Ectodermal cell (in vitro differentiated cells): Measurements from ENCODE around the gene CDH4.

Experiments used
- H3K27ac ChIP-seq: 2 replicates; pipeline ENCODE4 v1.7.0; 2013; ENCODE audit warnings: mild to moderate bottlenecking, low read depth, low read length; ENCODE audit not compliant: insufficient read depth, poor library complexity, severe bottlenecking
- H3K27me3 ChIP-seq: 2 replicates; pipeline ENCODE4 v1.7.0; 2013; ENCODE audit warnings: mild to moderate bottlenecking, low read length; ENCODE audit not compliant: insufficient read depth, control insufficient read depth, poor library complexity, severe bottlenecking
- H3K36me3 ChIP-seq: one replicate; pipeline ENCODE4 v1.7.0; 2013; ENCODE audit warnings: low read length; ENCODE audit not compliant: control insufficient read depth, insufficient read depth
- H3K4me1 ChIP-seq: one replicate; pipeline ENCODE4 v1.7.0; 2013; ENCODE audit warnings: low read length; ENCODE audit not compliant: control insufficient read depth, insufficient read depth
- H3K4me3 ChIP-seq: 2 replicates; pipeline ENCODE4 v1.7.0; 2013; ENCODE audit warnings: low read depth, low read length, control low read depth; ENCODE audit not compliant: insufficient read depth
- H3K9me3 ChIP-seq: 2 replicates; pipeline ENCODE4 v1.7.0; 2013; ENCODE audit warnings: mild to moderate bottlenecking, low read length, moderate library complexity; ENCODE audit not compliant: control insufficient read depth
- WGBS, 2 experiments: methylation state at CpG; one replicate each; pipeline ENCODE4 v1.1.7; 2013; ENCODE audit warnings: missing lambda C conversion rate in 2 of 2; 5-methylcytosine and 5-hydroxymethylcytosine counted together

Gene CDH4

DNA sequence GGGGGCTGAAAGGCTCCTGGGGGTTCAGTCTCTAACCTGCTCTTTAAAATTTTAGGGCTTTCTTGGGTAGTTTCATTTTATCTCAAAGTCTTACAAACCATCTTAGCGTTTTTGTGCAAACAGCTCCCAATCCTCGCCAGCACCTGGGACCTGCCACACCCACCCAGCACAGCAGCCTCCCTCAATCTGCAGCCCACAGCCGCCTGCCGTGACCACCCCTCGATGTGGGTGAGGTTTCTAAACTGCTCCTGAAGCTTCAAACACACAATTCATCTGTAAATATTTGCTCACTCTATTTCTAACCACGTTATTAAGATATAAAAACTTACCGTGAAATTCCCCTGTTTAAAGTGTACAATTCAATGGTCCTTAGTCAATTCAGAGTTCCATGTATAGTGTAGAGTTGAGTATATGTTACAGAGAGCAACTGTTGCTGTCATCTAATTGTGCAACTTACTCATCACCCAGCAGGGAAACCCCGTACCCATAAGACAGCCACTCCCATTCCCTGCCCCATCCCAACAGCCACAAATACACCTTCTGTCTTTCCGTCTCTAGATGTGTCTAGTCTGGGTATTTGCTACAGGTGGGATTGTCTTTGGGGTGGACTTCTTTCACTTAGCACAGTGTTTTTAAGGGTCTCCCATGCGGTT is 432.6 kb downstream of the CDH4 start:
- H3K27me3 ChIP-seq: no peaks in the 10 kb centered on the region
- H3K9me3 ChIP-seq: no peaks in the 10 kb centered on the region
- no peak overlapping the region for H3K4me3 ChIP-seq
- H3K4me1 ChIP-seq: peaks cover 14% of the 10 kb centered on the region
- H3K36me3 ChIP-seq: no peaks in the 10 kb centered on the region
- WGBS, 2 experiments: 89 to 92% methylated on average over 10 of the region's 10 CpGs
- H3K27ac ChIP-seq: no peak overlapping the region

DNA sequence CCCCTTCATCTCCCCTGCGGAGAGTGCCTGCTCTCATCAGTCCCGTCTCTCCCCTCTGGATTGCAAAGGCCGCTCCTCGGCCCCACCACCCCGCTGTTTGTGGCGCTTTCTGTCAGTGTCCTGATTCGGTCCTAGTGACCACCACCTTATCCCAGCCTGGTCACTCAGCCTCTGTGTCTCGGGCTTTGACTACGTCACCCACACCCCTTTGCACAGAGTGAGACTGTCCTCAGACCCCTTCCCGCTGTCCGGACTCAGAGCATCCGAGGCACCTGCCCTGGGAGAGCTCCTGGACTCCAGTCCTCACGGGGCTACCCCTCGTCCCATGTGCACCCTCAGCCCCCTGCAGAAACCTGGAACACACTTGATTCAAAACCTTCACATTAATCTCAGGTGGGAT is 433.4 kb downstream of the CDH4 start:
- no peaks in the 10 kb centered on the region for H3K9me3 ChIP-seq
- H3K4me1 ChIP-seq: peaks cover 13% of the 10 kb centered on the region
- H3K36me3 ChIP-seq: no peaks in the 10 kb centered on the region
- no peak overlapping the region for H3K4me3 ChIP-seq
- H3K27me3 ChIP-seq: no peaks in the 10 kb centered on the region
- H3K27ac ChIP-seq: no peak overlapping the region
- WGBS, 2 experiments: 84% methylated on average over 14 of the region's 14 CpGs

DNA sequence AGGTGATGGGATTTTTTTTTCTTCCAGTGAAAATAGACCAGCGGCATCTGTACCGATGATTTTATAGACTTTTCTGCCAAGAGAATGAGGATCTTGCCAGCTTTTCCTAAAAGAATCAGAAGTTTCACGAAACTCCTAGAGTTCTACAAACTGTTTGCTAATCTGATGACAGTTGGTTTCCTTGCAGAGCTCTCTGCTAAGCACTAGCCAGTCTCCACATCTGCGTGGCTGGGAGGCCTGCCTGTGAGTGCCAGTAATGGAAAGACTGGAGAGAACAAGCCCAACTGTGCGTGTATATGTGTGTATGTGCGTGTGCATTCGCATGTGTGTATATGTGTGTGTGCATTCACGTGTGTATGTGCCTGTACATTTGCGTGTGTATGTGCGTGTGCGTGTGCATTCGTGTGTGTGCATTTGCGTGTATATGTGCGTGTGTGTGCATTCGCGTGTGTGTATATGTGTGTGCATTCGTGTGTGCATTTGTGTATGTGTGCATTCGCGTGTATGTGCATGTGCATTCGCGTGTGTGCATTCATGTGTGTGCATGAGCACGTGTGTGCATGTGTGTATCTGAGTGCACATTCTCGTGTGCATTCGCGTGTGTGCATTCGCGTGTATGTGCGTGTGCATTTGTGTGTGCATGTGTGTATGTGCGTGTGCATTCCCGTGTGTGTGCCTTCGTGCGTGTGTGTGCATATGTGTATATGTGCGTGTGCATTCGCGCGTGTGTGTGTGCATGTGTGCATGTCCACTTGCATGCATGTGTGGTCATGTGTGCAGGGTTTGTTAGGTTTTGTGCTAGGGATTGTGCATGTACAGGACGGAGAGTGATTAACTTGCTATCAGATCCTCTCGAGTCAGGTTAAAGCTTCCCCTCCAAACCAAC is 434.2 kb downstream of the CDH4 start:
- Histone ChIP-seq H3K36me3 (no peaks in the 10 kb centered on the region), H3K27me3 (no peaks in the 10 kb centered on the region), H3K27ac (no peak overlapping the region), H3K4me1 (peaks cover 5% of the 10 kb centered on the region), H3K9me3 (no peaks in the 10 kb centered on the region), H3K4me3 (no peak overlapping the region)
- 92 to 93% methylated on average over 38 of the region's 38 CpGs for WGBS, 2 experiments

DNA sequence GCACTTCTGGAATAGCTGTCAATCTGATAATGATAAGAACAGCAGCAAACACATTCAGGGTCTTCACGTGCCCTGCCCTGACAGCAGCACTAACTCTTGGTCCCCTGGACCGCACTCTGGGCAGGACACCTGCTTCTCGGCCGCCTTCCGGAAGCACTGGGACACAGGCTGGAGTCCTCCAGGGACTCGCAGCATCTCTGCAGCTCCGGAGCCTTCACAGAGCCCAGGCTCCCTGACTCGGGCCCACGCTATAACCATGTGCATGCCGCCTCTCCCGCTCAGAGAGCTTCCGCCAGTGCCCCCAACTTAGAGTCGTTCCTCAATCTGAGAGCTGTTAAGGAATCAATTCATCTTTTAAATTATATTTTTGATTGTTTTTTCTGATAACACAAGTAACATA is 436.4 kb downstream of the CDH4 start:
- H3K4me3 ChIP-seq: no peak overlapping the region
- H3K27me3 ChIP-seq: no peaks in the 10 kb centered on the region
- no peak overlapping the region for H3K27ac ChIP-seq
- H3K36me3 ChIP-seq: no peaks in the 10 kb centered on the region
- H3K9me3 ChIP-seq: no peaks in the 10 kb centered on the region
- WGBS, 2 experiments: 89 to 92% methylated on average over 13 of the region's 13 CpGs
- H3K4me1 ChIP-seq: peaks cover 5% of the 10 kb centered on the region

DNA sequence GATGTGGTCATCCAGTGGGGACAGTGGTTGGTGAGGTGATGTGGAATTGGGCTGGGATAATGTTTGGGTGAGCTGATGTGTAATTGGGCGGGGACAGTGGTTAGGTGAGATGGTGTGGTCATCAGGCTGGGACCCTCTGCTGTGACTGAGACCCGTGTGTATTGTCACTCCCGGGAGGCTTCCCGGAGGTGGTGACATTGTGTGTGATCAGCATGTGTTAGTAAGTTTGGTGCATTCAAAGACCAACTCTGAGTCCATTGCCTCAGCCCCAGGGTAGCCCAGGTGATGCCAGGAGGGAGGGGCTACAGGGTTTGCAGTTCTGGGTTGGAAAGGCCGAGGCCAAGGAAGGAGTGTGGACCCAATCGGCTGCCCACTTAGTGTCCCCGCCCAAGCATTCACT is 438.1 kb downstream of the CDH4 start:
- Histone ChIP-seq H3K4me3 (no peak overlapping the region), H3K4me1 (peaks cover 5% of the 10 kb centered on the region), H3K27me3 (no peaks in the 10 kb centered on the region), H3K9me3 (no peaks in the 10 kb centered on the region), H3K27ac (no peak overlapping the region), H3K36me3 (no peaks in the 10 kb centered on the region)
- 93 to 96% methylated on average over 7 of the region's 7 CpGs for WGBS, 2 experiments

DNA sequence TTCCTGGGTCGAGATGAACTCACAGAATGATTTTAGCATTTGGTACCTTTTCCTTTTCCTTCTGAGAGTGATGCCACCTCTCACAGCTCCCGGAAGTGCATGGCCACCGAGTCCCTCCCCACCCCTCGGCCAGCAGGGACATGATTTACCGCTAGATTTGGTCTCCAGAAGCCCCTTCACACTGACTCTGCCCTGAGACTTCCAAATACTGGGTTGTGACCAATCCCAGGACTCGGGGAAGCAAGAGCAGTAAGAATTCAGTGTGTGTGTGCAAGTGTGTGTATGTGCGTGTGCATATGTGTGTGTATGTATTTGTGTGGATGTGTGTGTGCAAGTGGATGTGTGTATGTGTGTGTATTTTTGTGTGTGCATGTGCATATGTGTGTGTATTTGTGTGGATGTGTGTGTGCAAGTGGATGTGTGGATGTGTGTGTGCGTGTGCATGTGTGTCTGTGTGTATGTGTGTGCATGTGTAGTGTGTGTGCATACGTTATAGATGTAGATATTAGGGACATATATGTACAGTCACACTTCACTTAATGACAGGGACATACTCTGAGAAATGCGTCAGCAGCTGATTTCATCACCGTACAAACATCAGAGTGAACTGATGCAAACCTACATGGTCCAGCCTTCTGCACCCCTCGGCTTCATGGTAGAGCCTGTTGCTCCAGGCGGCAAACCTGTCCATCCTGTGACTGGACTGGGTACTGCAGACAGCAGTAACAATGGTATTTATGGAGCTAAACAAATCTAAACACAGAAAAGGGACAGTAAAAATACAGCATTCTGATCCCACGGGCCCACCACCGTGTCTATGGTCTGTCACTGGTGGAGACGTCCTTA is 439.2 kb downstream of the CDH4 start:
- no peaks in the 10 kb centered on the region for H3K36me3 ChIP-seq
- H3K4me1 ChIP-seq: peaks cover 5% of the 10 kb centered on the region
- WGBS, 2 experiments: 92 to 95% methylated on average over 16 of the region's 16 CpGs
- no peaks in the 10 kb centered on the region for H3K27me3 ChIP-seq
- H3K27ac ChIP-seq: no peak overlapping the region
- no peaks in the 10 kb centered on the region for H3K9me3 ChIP-seq
- no peak overlapping the region for H3K4me3 ChIP-seq

DNA sequence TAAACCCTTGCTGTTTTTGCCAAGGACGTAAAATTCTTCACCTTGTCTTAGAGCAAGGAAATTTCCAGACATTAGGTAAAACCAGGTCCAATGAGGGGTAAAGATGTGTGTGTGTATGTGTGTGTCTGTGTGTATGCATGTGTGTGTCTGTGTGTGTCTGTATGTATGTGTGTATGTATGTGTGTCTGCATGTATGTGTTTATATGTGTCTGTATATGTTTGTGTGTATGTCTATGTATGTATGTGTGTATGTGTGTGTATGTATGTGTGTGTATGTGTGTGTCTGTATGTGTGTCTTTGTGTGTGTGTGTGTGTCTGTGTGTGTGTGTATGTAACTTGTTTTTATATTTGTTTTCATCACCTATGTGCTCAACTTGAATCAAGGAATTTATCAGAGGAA is 439.9 kb downstream of the CDH4 start:
- Histone ChIP-seq H3K27me3 (no peaks in the 10 kb centered on the region), H3K36me3 (no peaks in the 10 kb centered on the region), H3K4me3 (no peak overlapping the region), H3K9me3 (no peaks in the 10 kb centered on the region), H3K27ac (no peak overlapping the region), H3K4me1 (peaks cover 5% of the 10 kb centered on the region)
- 90 to 97% methylated on average over 1 of the region's 1 CpG for WGBS, 2 experiments

DNA sequence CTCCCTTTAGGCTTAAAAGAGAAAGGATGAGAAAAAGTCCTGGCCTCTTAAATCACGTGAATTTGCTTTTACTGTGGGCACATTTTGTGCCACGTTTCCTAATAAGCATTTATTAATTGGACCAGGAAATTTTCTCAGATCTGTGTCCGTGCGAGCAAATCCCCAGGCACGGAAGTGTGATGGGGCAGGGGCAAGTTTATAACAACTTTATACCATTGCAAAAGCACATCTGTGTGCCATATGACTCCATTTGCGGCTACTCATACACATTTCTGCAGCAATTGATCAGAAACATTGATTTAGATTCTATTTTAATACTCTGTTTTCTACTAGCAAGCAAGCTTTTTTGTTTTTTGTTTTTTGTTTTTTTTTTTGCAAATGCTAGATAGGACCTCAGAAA is 440.4 kb downstream of the CDH4 start:
- Histone ChIP-seq H3K4me1 (peaks cover 5% of the 10 kb centered on the region), H3K9me3 (no peaks in the 10 kb centered on the region), H3K27ac (no peak overlapping the region), H3K36me3 (no peaks in the 10 kb centered on the region), H3K4me3 (no peak overlapping the region), H3K27me3 (no peaks in the 10 kb centered on the region)
- WGBS, 2 experiments: 90 to 91% methylated on average over 6 of the region's 6 CpGs

DNA sequence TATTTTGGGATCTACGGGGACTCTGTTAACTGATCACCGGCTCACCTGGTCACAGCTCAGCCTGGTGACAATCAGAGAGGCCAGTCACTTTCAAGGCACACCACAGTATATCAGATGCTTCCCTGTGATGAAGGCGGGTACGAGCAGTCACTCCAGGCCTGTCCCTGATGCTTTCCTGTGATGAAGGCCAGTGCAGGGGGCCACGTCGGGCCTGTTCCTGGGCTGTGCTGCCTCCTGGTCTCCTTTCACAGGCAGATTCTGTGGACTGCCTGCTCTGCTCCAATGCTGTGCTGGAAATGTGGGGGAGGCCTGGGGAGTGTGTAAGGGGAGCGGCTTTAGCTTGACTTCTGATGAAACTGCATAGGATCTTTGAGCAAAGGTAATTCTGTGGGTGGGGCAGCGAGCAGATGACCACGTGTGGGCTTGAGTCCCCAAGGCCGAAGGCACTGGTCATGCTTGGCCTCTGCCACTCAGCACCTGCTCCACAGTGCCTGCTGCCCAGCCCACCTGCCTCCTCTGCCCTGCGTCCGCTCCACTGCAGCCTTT is 441.1 kb downstream of the CDH4 start:
- Histone ChIP-seq H3K4me1 (peaks cover 1% of the 10 kb centered on the region), H3K4me3 (no peak overlapping the region), H3K27me3 (no peaks in the 10 kb centered on the region), H3K36me3 (no peaks in the 10 kb centered on the region), H3K27ac (no peak overlapping the region), H3K9me3 (no peaks in the 10 kb centered on the region)
- WGBS, 2 experiments: 87 to 92% methylated on average over 12 of the region's 12 CpGs

DNA sequence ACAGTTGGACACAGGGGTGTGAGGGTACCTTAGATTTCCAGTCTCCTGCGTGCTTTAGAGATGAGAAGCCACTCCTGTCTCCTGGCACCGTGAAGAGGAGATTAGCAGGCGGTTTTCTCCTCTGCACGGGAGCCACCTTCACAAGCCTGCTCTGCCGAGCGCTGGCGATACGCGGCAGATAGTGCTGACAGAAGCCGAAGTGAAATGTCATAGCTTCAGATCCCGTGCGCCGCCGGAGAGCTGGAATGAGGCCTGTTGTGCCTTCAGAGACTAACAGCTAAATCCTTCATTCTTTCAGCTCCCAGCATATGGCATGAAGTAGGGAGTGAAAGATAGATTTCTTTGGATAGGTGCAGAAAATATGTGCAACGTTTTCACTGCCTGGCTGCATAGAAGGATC is 442.6 kb downstream of the CDH4 start:
- H3K4me1 ChIP-seq: no peaks in the 10 kb centered on the region
- H3K27me3 ChIP-seq: no peaks in the 10 kb centered on the region
- WGBS, 2 experiments: 95% methylated on average over 15 of the region's 15 CpGs
- H3K9me3 ChIP-seq: no peaks in the 10 kb centered on the region
- no peaks in the 10 kb centered on the region for H3K36me3 ChIP-seq
- H3K4me3 ChIP-seq: no peak overlapping the region
- H3K27ac ChIP-seq: no peak overlapping the region
